Frontal cortex (tissue), 4 donors: ENCODE measurements around the gene IRAK2. TPM values are rescaled to one million over a fixed set of nuclear protein-coding genes. Genes with fewer than 3 reads are reported as not detected.
A peak's percentile ranks its signal among the peaks of the same experiment; 100 is the strongest.

ENCODE experiments used
- DNase-seq, 2 donors: peaks; one replicate each; pipeline ENCODE4 v3.0.0; 2012; ENCODE audit warnings: low spot score in 2 of 2
- FAIRE-seq: peaks from 2 replicates; lab custom pipeline; 2012; peaks lifted over from hg19 to GRCh38; lab: Jason Lieb, UNC
- total RNA-seq: library from RNA; depleted of rRNA; stranded (reverse); fragments of >200 nt; gene quantifications from one replicate; pipeline ENCODE4 v1.2.3, GENCODE V29; 2014
- donor health status: control.
- donor health status: control.
- donor health status: control.

The IRAK2 gene
- total RNA-seq, 1 donor from 2014 or later = 3.3 TPM

DNA sequence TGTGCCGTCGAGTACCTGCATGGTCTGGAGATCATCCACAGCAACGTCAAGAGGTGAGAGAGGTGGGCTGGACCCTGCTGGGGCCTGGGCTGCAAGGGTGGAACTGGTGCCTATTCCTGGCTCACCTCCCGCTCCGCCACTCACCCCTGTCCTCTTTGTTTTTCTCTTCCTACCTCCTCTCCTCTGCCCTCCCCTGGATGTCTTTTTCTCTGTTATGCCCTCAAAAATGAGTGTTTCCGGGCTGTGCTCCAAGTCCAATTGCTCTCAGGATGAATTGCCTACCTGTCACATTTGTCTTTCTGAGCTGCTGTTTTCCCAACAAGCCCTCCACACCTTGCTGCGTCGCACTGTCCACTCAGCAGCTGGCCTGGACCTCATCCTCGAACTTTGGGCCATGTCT is 55.0 kb downstream of the IRAK2 start:
- DNase-seq (no peak), FAIRE-seq (no peak)

DNA sequence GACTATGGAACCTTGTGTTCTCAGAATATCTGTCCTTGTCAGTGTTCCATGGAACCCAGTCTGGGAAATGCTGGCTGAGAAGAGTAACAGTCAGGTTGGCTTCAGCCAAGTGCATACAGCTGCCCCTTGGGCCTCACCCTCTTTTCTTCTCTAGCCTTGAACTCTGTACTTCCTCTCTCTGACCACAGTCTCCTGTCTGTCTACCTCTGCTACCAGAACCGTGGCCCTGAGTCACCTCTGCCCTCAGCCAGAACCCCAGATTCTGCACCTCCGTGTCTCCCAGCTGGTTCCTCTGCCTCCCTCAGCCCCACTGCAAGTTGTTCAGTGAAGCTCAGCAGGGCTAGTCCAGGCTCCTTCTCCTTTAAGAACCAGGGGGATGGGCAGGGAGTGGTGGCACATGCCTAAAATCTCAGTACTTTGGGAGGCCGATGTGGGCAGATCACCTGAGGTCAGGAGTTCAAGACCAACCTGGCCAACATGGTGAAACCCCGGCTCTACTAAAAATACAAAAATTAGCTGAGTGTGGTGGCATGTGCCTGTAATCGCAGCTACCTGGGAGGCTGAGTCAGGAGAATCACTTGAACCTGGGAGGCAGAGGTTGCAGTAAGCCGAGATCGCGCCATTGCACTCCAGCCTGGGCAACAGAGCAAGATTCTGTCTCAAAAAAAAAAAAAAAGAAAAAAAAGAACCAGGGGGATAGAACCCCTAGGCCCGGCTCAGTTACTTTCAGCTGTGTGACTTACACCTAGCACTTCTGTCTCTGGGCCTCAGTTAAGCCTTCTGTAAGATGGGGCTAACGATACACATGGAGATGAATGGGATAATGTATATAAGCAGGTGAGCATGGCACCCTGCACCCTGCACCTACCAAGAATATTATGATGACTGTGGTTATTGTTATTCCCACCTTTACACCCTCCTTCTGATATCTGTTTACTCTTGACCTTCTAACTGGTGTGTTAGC is 59.2 kb downstream of the IRAK2 start:
- FAIRE-seq (no peak), DNase-seq (no peak)

DNA sequence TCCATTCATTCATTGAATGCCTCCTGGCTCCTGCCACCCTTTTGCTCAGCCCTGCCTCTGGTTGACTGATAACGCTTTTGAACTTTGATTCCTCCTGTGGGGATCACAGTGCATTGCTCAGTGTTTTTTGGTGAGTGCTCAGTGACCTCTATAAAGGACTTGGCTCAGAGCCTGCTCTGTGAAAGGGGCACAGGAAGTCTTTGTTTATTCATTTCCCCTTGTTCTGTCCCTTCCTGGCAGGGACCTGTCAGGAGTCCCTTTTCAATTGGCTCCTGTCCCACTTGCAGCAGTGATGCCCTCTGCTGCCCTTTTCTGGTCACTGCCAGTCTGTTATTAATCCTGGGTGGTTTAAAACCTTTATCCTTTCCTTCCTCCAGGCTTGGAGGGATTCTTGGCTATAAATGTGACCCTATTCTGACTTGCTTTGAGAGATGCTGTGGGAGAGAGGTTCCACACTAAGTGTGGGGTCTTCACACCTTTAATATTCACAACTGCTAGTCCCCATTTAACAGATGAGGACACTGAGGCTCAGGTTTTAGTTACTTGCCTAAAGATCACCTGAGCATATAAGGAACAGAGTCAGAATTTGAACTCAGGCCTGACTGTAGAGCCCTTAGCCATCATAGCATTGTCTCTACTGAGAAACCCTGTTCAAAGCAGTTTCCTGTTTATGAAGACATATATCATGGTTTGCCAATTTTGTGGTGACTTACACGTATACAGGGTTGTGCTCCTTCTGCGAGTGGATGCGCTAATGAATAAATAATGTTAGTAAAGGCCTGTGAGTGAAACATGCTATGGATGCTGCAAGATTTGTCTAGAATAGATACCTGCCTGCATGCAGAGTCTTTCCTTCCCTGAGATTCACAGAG is 60.3 kb downstream of the IRAK2 start:
- FAIRE-seq (no peak), DNase-seq (peak; percentile 72 to 77)

GRCh38 chr3:10226293-10226692 is 61.6 kb downstream of the IRAK2 start:
- DNase-seq (no peak), FAIRE-seq (no peak)

- DNase-seq (no peak), FAIRE-seq (no peak)
Observed at GRCh38 chr3:10228248-10228950, 63.7 kb downstream of the IRAK2 start.

GRCh38 chr3:10229576-10229975 is 64.9 kb downstream of the IRAK2 start:
- no peak for DNase-seq

DNA sequence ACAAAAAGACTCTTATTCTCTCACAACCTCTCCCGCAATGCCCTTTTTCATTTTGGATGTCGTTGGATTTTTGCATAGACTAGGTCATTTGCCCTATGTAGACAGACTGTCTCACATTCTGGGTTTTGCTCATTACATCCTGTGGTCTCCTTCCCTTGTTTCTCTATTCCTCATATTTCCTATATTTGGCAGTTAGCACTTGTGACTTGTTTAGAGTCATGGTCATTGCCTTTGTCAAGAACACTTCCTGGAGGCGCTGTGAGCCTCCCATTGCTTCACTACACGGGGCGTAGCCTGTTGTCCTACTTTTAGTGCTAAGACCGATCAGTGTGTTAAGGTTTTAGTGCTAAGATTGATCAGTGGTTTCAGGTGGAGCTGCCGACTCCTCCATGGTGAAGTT is 67.4 kb downstream of the IRAK2 start:
- DNase-seq = no peak
- FAIRE-seq = no peak

More at GRCh38 chr3:10229576-10229975, 64.9 kb downstream of the IRAK2 start:
- FAIRE-seq = no peak

GRCh38 chr3:10233988-10234387 is 69.3 kb downstream of the IRAK2 start:
- DNase-seq (no peak), FAIRE-seq (no peak)

DNA sequence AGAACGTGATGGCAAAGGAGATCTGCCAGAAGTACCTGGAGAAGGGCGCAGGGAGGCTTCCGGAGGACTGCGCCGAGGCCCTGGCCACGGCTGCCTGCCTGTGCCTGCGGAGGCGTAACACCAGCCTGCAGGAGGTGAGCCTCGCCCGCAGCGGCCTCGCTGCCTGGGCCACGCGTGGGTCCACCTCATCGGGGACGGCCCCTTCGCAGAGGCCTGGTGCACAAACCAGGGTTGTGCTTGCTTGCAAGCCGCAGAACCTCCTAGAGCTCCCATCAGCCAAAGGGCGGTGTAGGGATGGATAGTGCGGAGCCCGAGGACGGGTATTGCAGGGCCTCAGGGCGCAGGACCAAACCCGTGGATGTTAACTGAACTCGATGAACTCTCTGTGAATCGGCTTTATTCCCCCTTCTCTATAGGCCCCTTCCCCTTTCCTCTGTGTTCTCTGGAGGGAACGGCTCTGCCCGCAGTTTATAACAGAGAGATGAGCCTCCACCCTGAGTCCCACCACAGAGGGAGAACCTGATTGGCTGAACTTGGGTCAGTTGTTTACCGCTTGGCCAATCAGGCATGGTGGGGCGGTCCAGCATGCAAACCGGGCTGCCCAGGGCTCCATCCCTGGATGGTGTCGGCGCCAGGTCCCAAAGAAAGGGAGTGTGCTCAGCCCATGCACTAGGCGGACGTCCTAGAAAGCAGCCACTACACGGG is 70.0 kb downstream of the IRAK2 start:
- no peak for FAIRE-seq
- no peak for DNase-seq

- no peak for FAIRE-seq
- DNase-seq = no peak
Observed at GRCh38 chr3:10235551-10235950, 70.8 kb downstream of the IRAK2 start.

DNA sequence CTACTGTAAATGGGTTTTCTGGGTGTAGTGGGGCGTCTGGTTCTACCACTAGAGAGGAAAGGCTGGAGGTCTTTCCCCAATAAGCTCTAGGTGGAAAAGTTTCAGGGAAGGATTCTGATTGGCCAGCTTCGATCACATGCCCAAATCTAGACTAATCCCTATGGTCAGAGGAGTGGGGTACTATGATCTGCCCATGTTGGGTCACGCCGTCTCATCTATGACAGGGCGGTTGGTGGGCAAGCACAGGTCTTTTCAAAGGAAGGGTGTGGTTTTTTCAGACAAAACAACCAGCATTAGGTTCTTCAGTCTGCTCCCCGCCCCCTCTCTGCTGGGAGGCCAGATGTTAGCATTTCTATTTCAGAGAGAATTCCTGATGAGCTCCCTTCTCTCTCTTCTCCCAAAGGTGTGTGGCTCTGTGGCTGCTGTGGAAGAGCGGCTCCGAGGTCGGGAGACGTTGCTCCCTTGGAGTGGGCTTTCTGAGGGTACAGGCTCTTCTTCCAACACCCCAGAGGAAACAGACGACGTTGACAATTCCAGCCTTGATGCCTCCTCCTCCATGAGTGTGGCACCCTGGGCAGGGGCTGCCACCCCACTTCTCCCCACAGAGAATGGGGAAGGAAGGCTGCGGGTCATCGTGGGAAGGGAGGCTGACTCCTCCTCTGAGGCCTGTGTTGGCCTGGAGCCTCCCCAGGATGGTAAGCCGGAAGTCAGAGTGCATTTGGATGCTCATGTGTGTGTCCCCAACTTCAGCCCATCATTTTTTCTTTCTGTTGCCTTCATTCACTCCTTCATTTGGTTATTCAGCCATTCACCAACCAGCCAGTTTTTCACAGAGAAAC is 73.8 kb downstream of the IRAK2 start:
- FAIRE-seq = no peak
- no peak for DNase-seq

DNA sequence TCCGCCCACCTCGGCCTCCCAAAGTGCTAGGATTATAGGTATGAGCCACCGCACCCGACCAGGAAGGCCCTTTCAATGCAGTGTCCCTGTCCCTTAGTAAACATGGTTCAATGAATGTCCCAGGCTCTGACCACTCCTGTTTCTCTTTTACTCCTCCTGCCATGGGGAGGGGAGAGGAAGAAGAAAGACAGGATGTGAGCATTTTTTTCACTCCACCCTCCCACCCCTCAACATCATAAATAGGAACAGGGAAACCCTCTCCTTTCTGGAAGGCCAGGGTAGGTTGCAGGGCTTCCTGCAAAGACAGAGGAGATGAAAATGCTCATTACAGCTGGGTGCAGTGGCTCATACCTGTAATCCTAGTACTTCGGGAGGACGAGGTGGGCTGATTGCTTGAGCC is 76.1 kb downstream of the IRAK2 start:
- DNase-seq = no peak
- FAIRE-seq = no peak

DNA sequence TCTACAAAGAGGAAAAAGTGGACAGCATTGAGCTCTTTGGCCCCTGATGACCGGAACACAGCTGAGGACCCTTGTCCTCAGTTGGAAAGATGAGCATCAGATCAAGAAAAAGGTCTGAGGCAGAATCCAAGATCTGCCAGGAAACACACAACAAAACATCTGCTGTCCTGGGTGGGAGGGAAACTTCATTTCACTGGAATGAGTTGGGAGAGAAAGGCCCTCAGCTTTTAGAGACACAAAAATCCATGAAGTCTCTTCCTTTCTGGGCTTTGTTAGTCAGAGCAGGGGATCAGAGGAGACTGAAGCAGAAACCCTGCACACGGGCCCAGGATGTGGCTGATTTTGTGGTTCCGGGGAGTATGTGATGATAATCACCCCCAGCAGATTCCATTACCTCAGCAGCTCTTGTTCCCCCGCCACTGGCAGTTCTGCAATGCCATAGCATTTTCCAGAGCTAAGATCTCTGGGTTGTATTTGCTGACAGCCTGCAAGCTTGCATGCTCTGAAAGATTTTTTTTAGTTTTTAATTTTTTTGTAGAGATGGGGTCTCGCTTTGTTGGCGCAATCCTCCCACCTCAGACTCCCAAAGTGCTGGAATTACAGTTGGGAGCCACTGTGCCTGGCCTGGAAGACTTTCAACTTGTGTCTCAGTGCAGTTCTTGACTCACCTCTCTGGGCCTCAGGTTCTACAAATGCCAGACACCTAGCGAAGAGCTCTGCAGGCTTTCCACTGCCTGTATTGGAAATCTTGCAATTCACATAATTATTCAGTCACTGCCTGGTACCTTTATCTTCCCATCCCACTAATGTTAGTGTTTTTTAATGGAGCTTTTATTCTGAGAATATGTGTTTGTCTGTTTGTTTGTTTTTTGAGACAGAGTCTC is 77.7 kb downstream of the IRAK2 start:
- DNase-seq = no peak
- no peak for FAIRE-seq

DNA sequence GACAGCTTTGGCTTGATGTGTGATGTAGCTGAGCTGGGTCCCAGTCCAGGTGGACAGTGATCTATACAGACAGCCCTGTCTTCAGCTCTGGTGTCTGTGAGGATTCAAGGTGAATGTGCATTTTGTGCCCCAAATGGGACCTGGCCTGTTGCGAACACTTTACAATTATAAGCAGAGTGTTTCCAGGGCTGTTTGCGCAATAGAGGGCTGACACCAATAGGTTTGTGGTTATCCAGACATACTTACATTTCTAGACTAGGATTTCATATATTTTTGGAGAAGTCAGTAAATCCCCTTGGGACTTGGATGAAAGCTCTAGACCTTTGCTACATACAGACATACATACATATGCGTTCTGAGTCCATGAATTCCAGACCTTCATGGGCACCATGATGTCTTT is 79.3 kb downstream of the IRAK2 start:
- no peak for DNase-seq
- no peak for FAIRE-seq

GRCh38 chr3:10245081-10245712 is 80.5 kb downstream of the IRAK2 start:
- DNase-seq (no peak), FAIRE-seq (no peak)

- FAIRE-seq = no peak
- DNase-seq = no peak
Observed at GRCh38 chr3:10247679-10248183, 83.0 kb downstream of the IRAK2 start.
